SW 1271 (cell line): ENCODE measurements around the gene PTPRM.

Experiments
- DNase-seq, 2 experiments: peaks; one replicate each; lab custom pipeline; 2025; lab: John Stamatoyannopoulos, UW

The PTPRM gene

GRCh38 chr18:8238507-8238906, 671.4 kb downstream of the PTPRM start:
- DNase-seq = no peak

- DNase-seq = no peak
These were observed 674.6 kb downstream of the PTPRM start for GRCh38 chr18:8241731-8242130.

GRCh38 chr18:8242151-8242696, 675.1 kb downstream of the PTPRM start:
- DNase-seq = no peak

GRCh38 chr18:8247700-8248099, 680.6 kb downstream of the PTPRM start:
- no peak for DNase-seq

GRCh38 chr18:8248576-8248975, 681.5 kb downstream of the PTPRM start:
- DNase-seq = no peak

- no peak for DNase-seq
These were observed 682.7 kb downstream of the PTPRM start for GRCh38 chr18:8249811-8250210.

- DNase-seq = no peak
These were observed 685.3 kb downstream of the PTPRM start for GRCh38 chr18:8252371-8252770.

- DNase-seq = no peak
These were observed 686.8 kb downstream of the PTPRM start for GRCh38 chr18:8253944-8254343.

GRCh38 chr18:8254654-8255053, 687.5 kb downstream of the PTPRM start:
- no peak for DNase-seq

- DNase-seq = no peak
These were observed 690.8 kb downstream of the PTPRM start for GRCh38 chr18:8257851-8258434.

- no peak for DNase-seq
These were observed 693.2 kb downstream of the PTPRM start for GRCh38 chr18:8260319-8260718.

- DNase-seq = no peak
These were observed 693.7 kb downstream of the PTPRM start for GRCh38 chr18:8260827-8261226.

GRCh38 chr18:8261651-8262091, 694.6 kb downstream of the PTPRM start:
- DNase-seq = no peak

GRCh38 chr18:8262221-8262620, 695.1 kb downstream of the PTPRM start:
- no peak for DNase-seq

GRCh38 chr18:8264116-8264515, 697.0 kb downstream of the PTPRM start:
- no peak for DNase-seq

- no peak for DNase-seq
These were observed 697.8 kb downstream of the PTPRM start for GRCh38 chr18:8264861-8265411.

GRCh38 chr18:8272254-8272653, 705.1 kb downstream of the PTPRM start:
- DNase-seq = no peak

- DNase-seq = no peak
These were observed 707.3 kb downstream of the PTPRM start for GRCh38 chr18:8274370-8274769.

GRCh38 chr18:8276406-8276805, 709.3 kb downstream of the PTPRM start:
- no peak for DNase-seq

GRCh38 chr18:8277270-8277669, 710.2 kb downstream of the PTPRM start:
- no peak for DNase-seq

- no peak for DNase-seq
These were observed 712.2 kb downstream of the PTPRM start for GRCh38 chr18:8279346-8279745.

- no peak for DNase-seq
These were observed 712.7 kb downstream of the PTPRM start for GRCh38 chr18:8279781-8280330.

- DNase-seq = no peak
These were observed 716.9 kb downstream of the PTPRM start for GRCh38 chr18:8283891-8284585.
